Measurements from ENCODE around the gene U2AF1L4. TPM values are rescaled to one million over a fixed set of nuclear protein-coding genes. Genes with fewer than 3 reads are reported as not detected.

Gene U2AF1L4
- total and polyA plus RNA-seq, 7 experiments from 2014 or later, result 33.7 to 89.7 (median 70.1) TPM

DNA sequence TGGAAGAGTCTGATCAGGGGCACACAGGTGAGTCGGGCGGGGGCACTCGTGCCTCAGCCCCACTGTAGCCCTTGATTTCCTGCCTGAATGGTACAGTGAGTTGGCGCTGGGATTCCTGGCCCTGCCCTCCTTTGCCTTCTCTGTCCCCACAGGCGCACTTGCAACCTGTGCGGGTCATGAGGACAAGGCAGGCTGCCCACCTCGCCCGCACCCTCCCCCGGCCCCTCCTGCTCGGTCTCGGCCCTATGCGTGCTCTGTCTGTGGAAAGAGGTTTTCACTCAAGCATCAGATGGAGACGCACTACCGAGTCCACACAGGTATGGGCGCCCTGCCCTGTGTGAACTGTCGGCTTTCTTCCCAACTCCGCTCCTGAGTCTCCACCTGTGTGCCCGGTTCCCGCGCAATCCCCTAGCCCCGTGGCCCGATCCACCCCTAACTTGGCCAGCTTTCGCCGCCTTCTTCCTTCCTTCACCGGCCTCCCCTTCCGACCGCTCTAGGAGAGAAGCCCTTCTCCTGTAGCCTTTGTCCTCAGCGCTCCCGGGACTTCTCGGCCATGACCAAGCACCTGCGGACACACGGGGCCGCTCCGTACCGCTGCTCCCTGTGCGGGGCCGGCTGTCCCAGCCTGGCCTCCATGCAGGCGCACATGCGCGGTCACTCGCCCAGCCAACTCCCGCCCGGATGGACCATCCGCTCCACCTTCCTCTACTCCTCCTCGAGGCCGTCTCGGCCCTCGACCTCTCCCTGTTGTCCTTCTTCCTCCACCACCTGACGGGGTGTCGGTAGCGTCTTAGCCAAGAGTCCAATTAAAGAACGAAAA is 29.0 kb downstream of the U2AF1L4 start:
- ChIA-PET CTCF (interaction anchor here (0.6 to 3.2 kb wide), 3 partner anchors 14 to 446 kb away, joined by 3 to 11 read pairs (median 5); no protein-coding TSS in a partner anchor), POLR2A (interaction anchor here (1.0 to 1.1 kb wide), 4 partner anchors 9 to 26 kb away, joined by 3 to 6 read pairs (median 4); partner anchors contain the start of gene IGFLR1)
- no peaks in the 10 kb centered on the region for H3K9me3 Mint-ChIP-seq
- Histone ChIP-seq H3K36me3 (ENCODE audit: control insufficient read depth in 2 of 3, insufficient read depth in 3 of 3, low read length in 3 of 3) (peaks cover 0 to 14% (median 0%) of the 10 kb centered on the region in 3 experiments), H3K27ac (ENCODE audit: low read depth, low read length) (peak overlapping the region; percentile 80), H3K9me3 (ENCODE audit: control insufficient read depth in 2 of 3, low read length in 3 of 3) (no peaks in the 10 kb centered on the region), H3K4me3 (ENCODE audit: low read length) (peak overlapping the region; percentile 84), H3K27me3 (ENCODE audit: control insufficient read depth in 2 of 2, insufficient read depth in 2 of 2, low read length in 2 of 2) (no peaks in the 10 kb centered on the region), H3K4me1 (ENCODE audit: control insufficient read depth in 2 of 2, insufficient read depth in 2 of 2, low read length in 2 of 2) (peaks cover 37 to 58% of the 10 kb centered on the region in 2 donors)
- no peak for ATAC-seq
- H3K4me1 Mint-ChIP-seq, result peaks cover 40 to 66% (median 60%) of the 10 kb centered on the region in 7 donors
- peak overlapping the region; percentile 88 to 99 (median 96) for H3K4me3 Mint-ChIP-seq
- H3K36me3 Mint-ChIP-seq, result peaks cover 0 to 15% (median 3%) of the 10 kb centered on the region in 5 donors
- H3K27me3 Mint-ChIP-seq, result no peaks in the 10 kb centered on the region
- H3K27ac Mint-ChIP-seq, result peak overlapping the region; percentile 22 to 98 (median 92)
- intact Hi-C loops (cut with micrococcal nuclease), result loop anchor here (2.0 to 5.0 kb wide), 4 partner anchors 89 to 363 kb away; partner anchors contain the start of genes ALKBH6 (in 1 of the 2) and RBM42 (in 1 of the 2)
- peak in 2 of 9 donors; percentile 19 to 29 for DNase-seq

DNA sequence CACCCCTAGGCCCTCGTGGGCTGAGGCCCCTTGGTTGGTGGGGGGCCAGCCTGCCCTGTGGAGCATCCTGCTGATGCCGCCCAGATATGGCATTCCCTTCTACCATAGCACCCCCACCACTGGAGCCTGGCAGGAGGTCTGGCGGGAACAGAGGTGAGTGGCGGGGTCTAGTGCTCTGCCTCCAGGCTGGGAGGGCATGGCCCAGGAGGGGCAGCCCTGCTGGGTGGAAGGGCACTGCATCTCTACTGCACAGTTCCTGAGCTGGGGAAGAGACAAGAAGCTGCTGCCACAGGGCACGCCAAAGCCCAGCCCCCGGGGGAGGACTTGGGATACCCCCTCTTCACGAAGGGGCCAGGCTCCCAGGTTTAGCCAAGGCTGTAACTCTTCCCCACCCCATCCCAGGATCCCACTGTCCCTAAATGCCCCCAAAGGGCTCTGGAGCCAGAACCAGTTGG is 29.8 kb downstream of the U2AF1L4 start:
- peak overlapping the region in 8 of 10 donors; percentile 5 to 99 (median 94) for H3K4me3 Mint-ChIP-seq
- DNase-seq (no peak), ATAC-seq (no peak)
- Histone ChIP-seq H3K4me3 (ENCODE audit: low read length) (no peak overlapping the region), H3K9me3 (ENCODE audit: control insufficient read depth in 2 of 3, low read length in 3 of 3) (no peaks in the 10 kb centered on the region), H3K27me3 (ENCODE audit: control insufficient read depth in 2 of 2, insufficient read depth in 2 of 2, low read length in 2 of 2) (no peaks in the 10 kb centered on the region), H3K27ac (ENCODE audit: low read depth, low read length) (no peak overlapping the region), H3K4me1 (ENCODE audit: control insufficient read depth in 2 of 2, insufficient read depth in 2 of 2, low read length in 2 of 2) (peaks cover 37 to 66% of the 10 kb centered on the region in 2 donors), H3K36me3 (ENCODE audit: control insufficient read depth in 2 of 3, insufficient read depth in 3 of 3, low read length in 3 of 3) (peaks cover 0 to 9% (median 0%) of the 10 kb centered on the region in 3 experiments)
- H3K27me3 Mint-ChIP-seq, result no peaks in the 10 kb centered on the region
- POLR2A ChIA-PET, result interaction anchor here (1.0 to 1.4 kb wide), 5 partner anchors 9 to 216 kb away, joined by 3 to 6 read pairs (median 3); partner anchors contain the start of gene IGFLR1
- H3K36me3 Mint-ChIP-seq, result peaks cover 0 to 15% (median 3%) of the 10 kb centered on the region in 5 donors
- intact Hi-C loops (cut with micrococcal nuclease), result loop anchor here (5.0 kb wide), 2 partner anchors 88 to 297 kb away; partner anchors contain the start of genes ALKBH6 (in 1 of the 2) and RBM42 (in 1 of the 2)
- peak overlapping the region in 3 of 9 donors; percentile 92 to 98 (median 97) for H3K27ac Mint-ChIP-seq
- H3K9me3 Mint-ChIP-seq, result no peaks in the 10 kb centered on the region
- CTCF ChIA-PET, result interaction anchor here (0.9 to 3.2 kb wide), 5 partner anchors 13 to 216 kb away, joined by 3 to 11 read pairs (median 3); no protein-coding TSS in a partner anchor
- peaks cover 40 to 69% (median 64%) of the 10 kb centered on the region in 7 donors for H3K4me1 Mint-ChIP-seq

DNA sequence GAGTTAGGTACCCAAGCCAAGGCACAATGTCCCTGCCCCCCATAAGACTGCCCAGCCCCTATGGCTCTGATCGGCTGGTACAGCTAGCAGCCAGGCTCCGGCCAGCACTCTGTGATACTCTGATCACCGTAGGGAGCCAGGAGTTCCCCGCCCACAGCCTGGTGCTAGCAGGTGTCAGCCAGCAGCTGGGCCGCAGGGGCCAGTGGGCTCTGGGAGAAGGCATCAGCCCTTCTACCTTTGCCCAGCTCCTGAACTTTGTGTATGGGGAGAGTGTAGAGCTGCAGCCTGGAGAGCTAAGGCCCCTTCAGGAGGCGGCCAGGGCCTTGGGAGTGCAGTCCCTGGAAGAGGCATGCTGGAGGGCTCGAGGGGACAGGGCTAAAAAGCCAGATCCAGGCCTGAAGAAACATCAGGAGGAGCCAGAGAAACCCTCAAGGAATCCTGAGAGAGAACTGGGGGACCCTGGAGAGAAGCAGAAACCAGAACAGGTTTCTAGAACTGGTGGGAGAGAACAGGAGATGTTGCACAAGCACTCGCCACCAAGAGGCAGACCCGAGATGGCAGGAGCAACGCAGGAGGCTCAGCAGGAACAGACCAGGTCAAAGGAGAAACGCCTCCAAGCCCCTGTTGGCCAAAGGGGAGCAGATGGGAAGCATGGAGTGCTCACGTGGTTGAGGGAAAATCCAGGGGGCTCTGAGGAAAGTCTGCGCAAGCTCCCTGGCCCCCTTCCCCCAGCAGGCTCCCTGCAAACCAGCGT is 30.4 kb downstream of the U2AF1L4 start:
- no peaks in the 10 kb centered on the region for H3K27me3 ChIP-seq (ENCODE audit: control insufficient read depth in 2 of 2, insufficient read depth in 2 of 2, low read length in 2 of 2)
- peaks cover 0 to 3% (median 0%) of the 10 kb centered on the region in 3 experiments for H3K36me3 ChIP-seq (ENCODE audit: control insufficient read depth in 2 of 3, insufficient read depth in 3 of 3, low read length in 3 of 3)
- Mint-ChIP-seq H3K27me3 (no peaks in the 10 kb centered on the region), H3K4me1 (peaks cover 40 to 70% (median 61%) of the 10 kb centered on the region in 7 donors), H3K9me3 (no peaks in the 10 kb centered on the region), H3K36me3 (peaks cover 0 to 13% (median 0%) of the 10 kb centered on the region in 5 donors), H3K4me3 (peak overlapping the region; percentile 16 to 97 (median 56)), H3K27ac (peak overlapping the region in 6 of 9 donors; percentile 57 to 97 (median 78))
- no peak overlapping the region for H3K27ac ChIP-seq (ENCODE audit: low read depth, low read length)
- peaks cover 37 to 67% of the 10 kb centered on the region in 2 donors for H3K4me1 ChIP-seq (ENCODE audit: control insufficient read depth in 2 of 2, insufficient read depth in 2 of 2, low read length in 2 of 2)
- no peaks in the 10 kb centered on the region for H3K9me3 ChIP-seq (ENCODE audit: control insufficient read depth in 2 of 3, low read length in 3 of 3)
- DNase-seq (no peak), ATAC-seq (no peak)
- POLR2A ChIA-PET, result interaction anchor here (1.4 to 3.9 kb wide), 2 partner anchors 13 to 217 kb away, joined by 3 to 20 read pairs; no protein-coding TSS in a partner anchor
- intact Hi-C loops (cut with micrococcal nuclease), result loop anchor here (5.0 kb wide), 2 partner anchors 87 to 298 kb away; partner anchors contain the start of genes ALKBH6 (in 1 of the 2) and RBM42 (in 1 of the 2)
- CTCF ChIA-PET, result interaction anchor here (0.9 to 3.2 kb wide), 5 partner anchors 13 to 216 kb away, joined by 3 to 11 read pairs (median 3); no protein-coding TSS in a partner anchor
- H3K4me3 ChIP-seq (ENCODE audit: low read length), result no peak overlapping the region

DNA sequence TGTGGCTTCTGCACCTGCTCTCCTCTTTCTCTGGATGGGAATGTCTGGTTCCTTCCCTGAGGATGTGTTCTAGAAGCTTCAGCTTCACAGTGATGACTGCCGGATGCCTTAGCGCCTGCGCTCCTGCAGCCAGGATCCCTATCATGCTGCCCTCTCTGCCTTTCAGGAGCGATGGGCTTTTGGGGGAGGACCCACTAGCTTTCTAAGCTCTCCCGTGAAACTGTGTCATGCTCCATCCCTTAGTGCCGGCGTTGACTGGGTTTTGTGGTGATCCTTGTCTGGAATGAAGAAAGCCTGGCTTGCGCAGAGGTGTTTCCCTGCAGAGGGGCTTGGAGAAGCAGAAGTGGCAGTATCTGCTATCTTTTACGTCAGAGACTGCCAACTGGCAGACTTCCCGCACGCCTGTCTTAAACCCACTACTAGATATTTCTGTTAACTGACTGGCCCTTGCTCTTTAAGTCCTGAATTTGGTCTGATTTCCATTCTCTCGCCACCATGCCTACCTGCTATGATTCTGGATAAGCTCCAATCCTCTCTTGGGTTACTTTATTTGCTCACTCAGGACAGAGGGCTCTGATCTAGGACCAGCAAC is 31.2 kb downstream of the U2AF1L4 start:
- H3K27ac Mint-ChIP-seq, result peak overlapping the region; percentile 26 to 97 (median 73)
- ATAC-seq, result no peak
- peak overlapping the region; percentile 56 for H3K27ac ChIP-seq (ENCODE audit: low read depth, low read length)
- intact Hi-C loops (cut with micrococcal nuclease), result no loop called here
- peaks cover 40 to 67% (median 54%) of the 10 kb centered on the region in 7 donors for H3K4me1 Mint-ChIP-seq
- no peaks in the 10 kb centered on the region for H3K27me3 Mint-ChIP-seq
- peak overlapping the region; percentile 32 to 97 (median 55) for H3K4me3 Mint-ChIP-seq
- H3K4me1 ChIP-seq (ENCODE audit: control insufficient read depth in 2 of 2, insufficient read depth in 2 of 2, low read length in 2 of 2), result peaks cover 32 to 60% of the 10 kb centered on the region in 2 donors
- DNase-seq, result no peak
- H3K9me3 ChIP-seq (ENCODE audit: control insufficient read depth in 2 of 3, low read length in 3 of 3), result no peaks in the 10 kb centered on the region
- peak overlapping the region; percentile 23 for H3K4me3 ChIP-seq (ENCODE audit: low read length)
- CTCF ChIA-PET, result interaction anchor here (0.6 to 3.2 kb wide), 6 partner anchors 12 to 217 kb away, joined by 3 to 11 read pairs (median 4); no protein-coding TSS in a partner anchor
- peaks cover 0 to 10% (median 0%) of the 10 kb centered on the region in 5 donors for H3K36me3 Mint-ChIP-seq
- H3K9me3 Mint-ChIP-seq, result no peaks in the 10 kb centered on the region
- POLR2A ChIA-PET, result interaction anchor here (1.4 to 3.9 kb wide), 3 partner anchors 12 to 218 kb away, joined by 3 to 20 read pairs (median 8); no protein-coding TSS in a partner anchor
- no peaks in the 10 kb centered on the region for H3K27me3 ChIP-seq (ENCODE audit: control insufficient read depth in 2 of 2, insufficient read depth in 2 of 2, low read length in 2 of 2)
- no peaks in the 10 kb centered on the region for H3K36me3 ChIP-seq (ENCODE audit: control insufficient read depth in 2 of 3, insufficient read depth in 3 of 3, low read length in 3 of 3)

DNA sequence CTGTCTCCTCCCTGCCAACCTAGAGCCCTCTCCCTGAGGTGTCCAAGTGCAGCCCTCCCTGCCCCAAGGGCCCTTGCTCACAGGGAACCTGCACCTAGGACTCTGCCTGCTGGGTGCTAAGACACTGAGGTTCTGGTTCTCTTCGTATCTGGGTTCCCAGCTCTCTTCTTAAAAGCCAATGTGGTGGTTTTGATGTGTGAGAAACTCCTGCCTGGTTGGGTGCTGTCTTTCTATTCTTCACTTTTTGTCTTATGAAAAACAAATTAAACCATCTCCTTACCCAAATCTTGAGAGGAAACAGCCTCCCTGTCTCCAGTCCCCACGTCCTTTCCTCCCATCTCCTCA is 31.7 kb downstream of the U2AF1L4 start:
- H3K4me3 ChIP-seq (ENCODE audit: low read length), result peak overlapping the region; percentile 23
- Mint-ChIP-seq H3K9me3 (no peaks in the 10 kb centered on the region), H3K4me3 (peak overlapping the region in 9 of 10 donors; percentile 9 to 97 (median 60)), H3K27ac (peak overlapping the region in 8 of 9 donors; percentile 26 to 97 (median 74)), H3K36me3 (peaks cover 0 to 10% (median 0%) of the 10 kb centered on the region in 5 donors), H3K27me3 (no peaks in the 10 kb centered on the region), H3K4me1 (peaks cover 40 to 67% (median 51%) of the 10 kb centered on the region in 7 donors)
- ChIA-PET POLR2A (interaction anchor here (0.7 to 3.9 kb wide), 4 partner anchors 11 to 27 kb away, joined by 3 to 20 read pairs (median 6); no protein-coding TSS in a partner anchor), CTCF (interaction anchor here (0.6 to 3.2 kb wide), 3 partner anchors 11 to 19 kb away, joined by 4 to 11 read pairs (median 4); no protein-coding TSS in a partner anchor)
- intact Hi-C loops (cut with micrococcal nuclease), result no loop called here
- no peaks in the 10 kb centered on the region for H3K9me3 ChIP-seq (ENCODE audit: control insufficient read depth in 2 of 3, low read length in 3 of 3)
- peaks cover 27 to 55% of the 10 kb centered on the region in 2 donors for H3K4me1 ChIP-seq (ENCODE audit: control insufficient read depth in 2 of 2, insufficient read depth in 2 of 2, low read length in 2 of 2)
- ATAC-seq, result no peak
- peak overlapping the region; percentile 56 for H3K27ac ChIP-seq (ENCODE audit: low read depth, low read length)
- H3K36me3 ChIP-seq (ENCODE audit: control insufficient read depth in 2 of 3, insufficient read depth in 3 of 3, low read length in 3 of 3), result no peaks in the 10 kb centered on the region
- peak in 4 of 9 donors; percentile 14 to 59 (median 24) for DNase-seq
- no peaks in the 10 kb centered on the region for H3K27me3 ChIP-seq (ENCODE audit: control insufficient read depth in 2 of 2, insufficient read depth in 2 of 2, low read length in 2 of 2)

Data from naive thymus-derived CD4-positive, alpha-beta T cell (primary cell).